OCI-LY7 (cell line): ENCODE measurements around the gene RGCC.

ENCODE experiments used
- EZH2phosphoT487 ChIP-seq: fragments of 200-600 bp; sonication (generic); IDR thresholded peaks from 2 replicates; pipeline ENCODE4 v1.6.1; 2018; ENCODE audit warnings: low read depth, borderline replicate concordance, mild to moderate bottlenecking, mixed run types, antibody characterized with exemption, low read length, moderate library complexity, mixed read lengths
- TF ChIP-seq, protein P1 (sequence below): fragments of 200-600 bp; sonication (generic); conservative IDR thresholded peaks from 2 replicates; pipeline ENCODE4 v1.5.1; 2014; ENCODE audit warnings: mild to moderate bottlenecking, antibody characterized with exemption, low read length, moderate library complexity, mixed read lengths

DNA sequence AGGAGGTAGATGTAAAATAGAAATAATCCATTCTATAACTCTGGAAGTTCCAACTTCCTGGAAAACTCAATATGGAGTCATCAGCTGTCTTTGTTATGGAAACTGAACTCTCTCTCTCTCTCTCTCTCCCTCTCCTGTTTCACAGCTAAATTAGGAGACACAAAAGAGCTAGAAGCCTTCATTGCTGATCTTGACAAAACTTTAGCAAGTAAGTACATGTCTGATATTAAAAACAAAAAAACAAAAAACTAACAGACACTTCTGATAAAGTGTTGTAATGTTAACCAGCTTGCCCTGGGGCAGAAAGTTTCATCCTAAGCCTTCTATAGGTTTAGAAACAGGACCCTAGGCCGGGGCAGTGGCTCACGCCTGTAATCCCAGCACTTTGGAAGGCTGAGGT, 11.3 kb downstream of the RGCC start:
- TF ChIP-seq, protein P1, sequence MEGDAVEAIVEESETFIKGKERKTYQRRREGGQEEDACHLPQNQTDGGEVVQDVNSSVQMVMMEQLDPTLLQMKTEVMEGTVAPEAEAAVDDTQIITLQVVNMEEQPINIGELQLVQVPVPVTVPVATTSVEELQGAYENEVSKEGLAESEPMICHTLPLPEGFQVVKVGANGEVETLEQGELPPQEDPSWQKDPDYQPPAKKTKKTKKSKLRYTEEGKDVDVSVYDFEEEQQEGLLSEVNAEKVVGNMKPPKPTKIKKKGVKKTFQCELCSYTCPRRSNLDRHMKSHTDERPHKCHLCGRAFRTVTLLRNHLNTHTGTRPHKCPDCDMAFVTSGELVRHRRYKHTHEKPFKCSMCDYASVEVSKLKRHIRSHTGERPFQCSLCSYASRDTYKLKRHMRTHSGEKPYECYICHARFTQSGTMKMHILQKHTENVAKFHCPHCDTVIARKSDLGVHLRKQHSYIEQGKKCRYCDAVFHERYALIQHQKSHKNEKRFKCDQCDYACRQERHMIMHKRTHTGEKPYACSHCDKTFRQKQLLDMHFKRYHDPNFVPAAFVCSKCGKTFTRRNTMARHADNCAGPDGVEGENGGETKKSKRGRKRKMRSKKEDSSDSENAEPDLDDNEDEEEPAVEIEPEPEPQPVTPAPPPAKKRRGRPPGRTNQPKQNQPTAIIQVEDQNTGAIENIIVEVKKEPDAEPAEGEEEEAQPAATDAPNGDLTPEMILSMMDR = no peak
- TF ChIP-seq EZH2phosphoT487 = no peak
